TTC549 (cell line): Measurements from ENCODE around the gene KIF1A.

Source experiments
- FAIRE-seq: peaks from 2 replicates; lab custom pipeline; 2012; peaks lifted over from hg19 to GRCh38; lab: Jason Lieb, UNC

Gene KIF1A

GRCh38 chr2:240803191-240803590 lies 16.8 kb downstream of the KIF1A start:
- no peak for FAIRE-seq

GRCh38 chr2:240799033-240799820 lies 20.8 kb downstream of the KIF1A start:
- no peak for FAIRE-seq

GRCh38 chr2:240798327-240798905 lies 21.6 kb downstream of the KIF1A start:
- FAIRE-seq = no peak

GRCh38 chr2:240797914-240798313 lies 22.1 kb downstream of the KIF1A start:
- no peak for FAIRE-seq

- FAIRE-seq = no peak
These were observed 22.5 kb downstream of the KIF1A start for GRCh38 chr2:240797500-240797895.

GRCh38 chr2:240796543-240797499 lies 23.2 kb downstream of the KIF1A start:
- FAIRE-seq = no peak

GRCh38 chr2:240795916-240796510 lies 24.0 kb downstream of the KIF1A start:
- FAIRE-seq = no peak

- FAIRE-seq = no peak
These were observed 24.6 kb downstream of the KIF1A start for GRCh38 chr2:240795454-240795853.

- FAIRE-seq = no peak
These were observed 25.8 kb downstream of the KIF1A start for GRCh38 chr2:240794178-240794721.

GRCh38 chr2:240793313-240794177 lies 26.5 kb downstream of the KIF1A start:
- no peak for FAIRE-seq

- no peak for FAIRE-seq
These were observed 27.2 kb downstream of the KIF1A start for GRCh38 chr2:240792629-240793312.

GRCh38 chr2:240791821-240792628 lies 28.0 kb downstream of the KIF1A start:
- no peak for FAIRE-seq

GRCh38 chr2:240791221-240791800 lies 28.7 kb downstream of the KIF1A start:
- no peak for FAIRE-seq

GRCh38 chr2:240790370-240791220 lies 29.4 kb downstream of the KIF1A start:
- no peak for FAIRE-seq

GRCh38 chr2:240789501-240790369 lies 30.3 kb downstream of the KIF1A start:
- FAIRE-seq = no peak

GRCh38 chr2:240789051-240789453 lies 31.0 kb downstream of the KIF1A start:
- FAIRE-seq = no peak

- no peak for FAIRE-seq
These were observed 31.5 kb downstream of the KIF1A start for GRCh38 chr2:240788482-240788881.
